Stimulated activated memory B cell treated with anti-CD40 and anti-IgM and Interleukin-4, amounts not matched to agents 10 μg/mL and 1 μg/mL and 100 μg/mL, for 72 hours (primary cell): ENCODE measurements around the gene CEP164.
A peak's percentile ranks its signal among the peaks of the same experiment; 100 is the strongest.
"Not testable (repeated sequence)": the region's sequence is repeated elsewhere in the genome, so short reads cannot be mapped to it uniquely, and the experiment has no call there.

ENCODE experiments used
- ATAC-seq: fragments of 150-1000 bp; cut with Tn5 transposase; 2 replicates; pipeline ENCODE4 v1.10.0; 2021
- H3K27ac Mint-ChIP-seq: one replicate; pipeline ENCODE4 v1.8.0; 2022; ENCODE audit warnings: mild to moderate bottlenecking, mixed read lengths
- H3K27me3 Mint-ChIP-seq: one replicate; pipeline ENCODE4 v1.8.0; 2022; ENCODE audit warnings: mixed read lengths
- H3K36me3 Mint-ChIP-seq: one replicate; pipeline ENCODE4 v1.8.0; 2022; ENCODE audit warnings: mixed read lengths
- H3K4me1 Mint-ChIP-seq: one replicate; pipeline ENCODE4 v1.8.0; 2022; ENCODE audit warnings: mixed read lengths
- H3K4me3 Mint-ChIP-seq: one replicate; pipeline ENCODE4 v1.8.0; 2022; ENCODE audit warnings: mild to moderate bottlenecking, moderate library complexity, mixed read lengths
- H3K9me3 Mint-ChIP-seq: one replicate; pipeline ENCODE4 v1.8.0; 2022; ENCODE audit warnings: mixed read lengths

The CEP164 gene

GRCh38 chr11:117318738-117319137 lies 8.9 kb upstream of the CEP164 start:
- H3K9me3 Mint-ChIP-seq: peaks cover 3% of the 10 kb centered on the region
- no peak overlapping the region for H3K4me3 Mint-ChIP-seq
- no peak for ATAC-seq
- H3K36me3 Mint-ChIP-seq: no peaks in the 10 kb centered on the region
- H3K27ac Mint-ChIP-seq: no peak overlapping the region
- H3K4me1 Mint-ChIP-seq: peaks cover 17% of the 10 kb centered on the region
- H3K27me3 Mint-ChIP-seq: peaks cover 42% of the 10 kb centered on the region

- Mint-ChIP-seq H3K27ac (no peak overlapping the region), H3K4me3 (no peak overlapping the region)
These were observed 8.3 kb upstream of the CEP164 start for GRCh38 chr11:117319214-117319840.

GRCh38 chr11:117327255-117327566 lies 443 bp upstream of the CEP164 start:
- H3K4me1 Mint-ChIP-seq, H3K27ac Mint-ChIP-seq, ATAC-seq, H3K27me3 Mint-ChIP-seq, H3K9me3 Mint-ChIP-seq, H3K36me3 Mint-ChIP-seq: not testable (repeated sequence)
- peak overlapping the region; percentile 42 for H3K4me3 Mint-ChIP-seq

More at GRCh38 chr11:117319214-117319840, 8.3 kb upstream of the CEP164 start:
- H3K4me1 Mint-ChIP-seq: peaks cover 16% of the 10 kb centered on the region
- H3K27me3 Mint-ChIP-seq: peaks cover 36% of the 10 kb centered on the region
- H3K36me3 Mint-ChIP-seq: no peaks in the 10 kb centered on the region
- no peak for ATAC-seq
- H3K9me3 Mint-ChIP-seq: peaks cover 3% of the 10 kb centered on the region

GRCh38 chr11:117328375-117329010 lies 839 bp downstream of the CEP164 start:
- H3K4me1 Mint-ChIP-seq: peaks cover 12% of the 10 kb centered on the region
- no peaks in the 10 kb centered on the region for H3K36me3 Mint-ChIP-seq
- H3K27me3 Mint-ChIP-seq: no peaks in the 10 kb centered on the region
- no peak overlapping the region for H3K4me3 Mint-ChIP-seq
- no peak overlapping the region for H3K27ac Mint-ChIP-seq
- H3K9me3 Mint-ChIP-seq: no peaks in the 10 kb centered on the region
- ATAC-seq: peak; percentile 16

- peaks cover 27% of the 10 kb centered on the region for H3K4me1 Mint-ChIP-seq
- H3K4me3 Mint-ChIP-seq: no peak overlapping the region
- H3K36me3 Mint-ChIP-seq: peaks cover 18% of the 10 kb centered on the region
- ATAC-seq: no peak
- H3K9me3 Mint-ChIP-seq: no peaks in the 10 kb centered on the region
- no peak overlapping the region for H3K27ac Mint-ChIP-seq
- no peaks in the 10 kb centered on the region for H3K27me3 Mint-ChIP-seq
These were observed 5.2 kb downstream of the CEP164 start for GRCh38 chr11:117332843-117333242.

GRCh38 chr11:117333917-117334316 lies 6.3 kb downstream of the CEP164 start:
- no peak overlapping the region for H3K4me3 Mint-ChIP-seq
- peaks cover 29% of the 10 kb centered on the region for H3K4me1 Mint-ChIP-seq
- peaks cover 28% of the 10 kb centered on the region for H3K36me3 Mint-ChIP-seq
- ATAC-seq: no peak
- no peaks in the 10 kb centered on the region for H3K9me3 Mint-ChIP-seq
- H3K27me3 Mint-ChIP-seq: no peaks in the 10 kb centered on the region
- no peak overlapping the region for H3K27ac Mint-ChIP-seq

GRCh38 chr11:117334896-117335295 lies 7.2 kb downstream of the CEP164 start:
- H3K4me1 Mint-ChIP-seq: peaks cover 27% of the 10 kb centered on the region
- H3K27me3 Mint-ChIP-seq: no peaks in the 10 kb centered on the region
- no peak overlapping the region for H3K4me3 Mint-ChIP-seq
- H3K27ac Mint-ChIP-seq: no peak overlapping the region
- ATAC-seq: no peak
- peaks cover 34% of the 10 kb centered on the region for H3K36me3 Mint-ChIP-seq
- H3K9me3 Mint-ChIP-seq: no peaks in the 10 kb centered on the region

GRCh38 chr11:117335399-117335798 lies 7.7 kb downstream of the CEP164 start:
- H3K4me3 Mint-ChIP-seq: no peak overlapping the region
- H3K36me3 Mint-ChIP-seq: peaks cover 39% of the 10 kb centered on the region
- no peak for ATAC-seq

GRCh38 chr11:117337076-117337475 lies 9.4 kb downstream of the CEP164 start:
- Mint-ChIP-seq H3K27ac (no peak overlapping the region), H3K9me3 (no peaks in the 10 kb centered on the region)

More at GRCh38 chr11:117335399-117335798, 7.7 kb downstream of the CEP164 start:
- H3K27me3 Mint-ChIP-seq: no peaks in the 10 kb centered on the region
- no peak overlapping the region for H3K27ac Mint-ChIP-seq
- peaks cover 22% of the 10 kb centered on the region for H3K4me1 Mint-ChIP-seq
- no peaks in the 10 kb centered on the region for H3K9me3 Mint-ChIP-seq

GRCh38 chr11:117345039-117345438 lies 17.4 kb downstream of the CEP164 start:
- peaks cover 73% of the 10 kb centered on the region for H3K36me3 Mint-ChIP-seq
- H3K9me3 Mint-ChIP-seq: no peaks in the 10 kb centered on the region
- no peak for ATAC-seq
- H3K4me1 Mint-ChIP-seq: no peaks in the 10 kb centered on the region
- no peak overlapping the region for H3K27ac Mint-ChIP-seq
- H3K4me3 Mint-ChIP-seq: no peak overlapping the region
- no peaks in the 10 kb centered on the region for H3K27me3 Mint-ChIP-seq

More at GRCh38 chr11:117337076-117337475, 9.4 kb downstream of the CEP164 start:
- H3K36me3 Mint-ChIP-seq: peaks cover 56% of the 10 kb centered on the region
- H3K4me1 Mint-ChIP-seq: peaks cover 21% of the 10 kb centered on the region
- no peak for ATAC-seq
- H3K27me3 Mint-ChIP-seq: no peaks in the 10 kb centered on the region
- H3K4me3 Mint-ChIP-seq: no peak overlapping the region

GRCh38 chr11:117354550-117354949 lies 26.9 kb downstream of the CEP164 start:
- Mint-ChIP-seq H3K4me1 (no peaks in the 10 kb centered on the region), H3K27me3 (no peaks in the 10 kb centered on the region), H3K27ac (no peak overlapping the region), H3K4me3 (no peak overlapping the region), H3K9me3 (no peaks in the 10 kb centered on the region), H3K36me3 (peaks cover 64% of the 10 kb centered on the region)
- ATAC-seq: no peak

- Mint-ChIP-seq H3K27me3 (no peaks in the 10 kb centered on the region), H3K4me1 (no peaks in the 10 kb centered on the region), H3K36me3 (peaks cover 70% of the 10 kb centered on the region), H3K27ac (no peak overlapping the region), H3K9me3 (no peaks in the 10 kb centered on the region), H3K4me3 (no peak overlapping the region)
- ATAC-seq: no peak
These were observed 28.7 kb downstream of the CEP164 start for GRCh38 chr11:117356126-117356890.

GRCh38 chr11:117361432-117361831 lies 33.8 kb downstream of the CEP164 start:
- ATAC-seq: no peak
- Mint-ChIP-seq H3K9me3 (no peaks in the 10 kb centered on the region), H3K4me1 (no peaks in the 10 kb centered on the region), H3K27ac (no peak overlapping the region), H3K4me3 (no peak overlapping the region), H3K27me3 (no peaks in the 10 kb centered on the region), H3K36me3 (peaks cover 77% of the 10 kb centered on the region)

GRCh38 chr11:117366248-117366647 lies 38.6 kb downstream of the CEP164 start:
- Mint-ChIP-seq H3K36me3 (peaks cover 77% of the 10 kb centered on the region), H3K9me3 (no peaks in the 10 kb centered on the region)

GRCh38 chr11:117366875-117367274 lies 39.2 kb downstream of the CEP164 start:
- H3K9me3 Mint-ChIP-seq: no peaks in the 10 kb centered on the region
- H3K27ac Mint-ChIP-seq: no peak overlapping the region
- peaks cover 77% of the 10 kb centered on the region for H3K36me3 Mint-ChIP-seq
- H3K4me1 Mint-ChIP-seq: no peaks in the 10 kb centered on the region
- ATAC-seq: no peak
- no peak overlapping the region for H3K4me3 Mint-ChIP-seq
- no peaks in the 10 kb centered on the region for H3K27me3 Mint-ChIP-seq

More at GRCh38 chr11:117366248-117366647, 38.6 kb downstream of the CEP164 start:
- Mint-ChIP-seq H3K4me1 (no peaks in the 10 kb centered on the region), H3K4me3 (no peak overlapping the region), H3K27me3 (no peaks in the 10 kb centered on the region), H3K27ac (no peak overlapping the region)
- ATAC-seq: no peak

GRCh38 chr11:117369534-117369933 lies 41.9 kb downstream of the CEP164 start:
- Mint-ChIP-seq H3K4me1 (no peaks in the 10 kb centered on the region), H3K9me3 (no peaks in the 10 kb centered on the region), H3K4me3 (no peak overlapping the region), H3K27ac (no peak overlapping the region), H3K27me3 (no peaks in the 10 kb centered on the region), H3K36me3 (peaks cover 77% of the 10 kb centered on the region)
- ATAC-seq: no peak
